ENCODE data around the gene PDZD2. TPM values are rescaled to one million over a fixed set of nuclear protein-coding genes. Genes with fewer than 3 reads are reported as not detected.

Gene PDZD2
- total and polyA plus RNA-seq, 12 donors, result 2.2 to 10.3 (median 5.0) TPM

DNA sequence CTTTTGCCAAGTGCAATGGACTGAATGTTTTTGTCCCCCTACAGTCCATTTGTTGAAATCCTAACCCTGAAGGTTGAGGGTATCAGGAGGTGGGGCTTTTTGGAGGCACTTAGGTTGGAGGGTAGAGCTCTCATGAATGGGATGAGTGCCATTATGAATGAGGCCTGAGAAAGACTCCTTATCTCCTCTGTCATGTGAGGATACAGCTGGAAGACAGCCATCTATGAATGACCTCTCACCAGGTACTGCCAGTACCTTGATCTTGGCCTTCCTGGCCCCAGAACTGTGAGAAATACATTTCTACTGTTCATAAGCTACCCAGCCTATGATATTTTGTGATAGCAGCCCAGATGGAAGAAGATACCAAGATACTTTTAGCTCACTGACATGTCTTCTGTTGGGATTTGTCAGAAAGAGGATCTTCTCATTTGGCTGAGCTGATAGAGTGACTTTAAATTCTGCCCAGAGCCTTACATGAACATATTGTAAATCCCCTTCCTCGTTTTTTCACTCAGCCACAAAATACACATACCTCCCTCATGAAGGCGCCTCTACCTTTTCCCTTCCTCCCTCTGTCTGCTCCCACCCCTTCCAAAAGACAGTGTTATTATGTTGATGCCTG, 256.4 kb downstream of the PDZD2 start:
- DNase-seq, result no peak
- intact Hi-C loops (cut with DNase I), result no loop called here

DNA sequence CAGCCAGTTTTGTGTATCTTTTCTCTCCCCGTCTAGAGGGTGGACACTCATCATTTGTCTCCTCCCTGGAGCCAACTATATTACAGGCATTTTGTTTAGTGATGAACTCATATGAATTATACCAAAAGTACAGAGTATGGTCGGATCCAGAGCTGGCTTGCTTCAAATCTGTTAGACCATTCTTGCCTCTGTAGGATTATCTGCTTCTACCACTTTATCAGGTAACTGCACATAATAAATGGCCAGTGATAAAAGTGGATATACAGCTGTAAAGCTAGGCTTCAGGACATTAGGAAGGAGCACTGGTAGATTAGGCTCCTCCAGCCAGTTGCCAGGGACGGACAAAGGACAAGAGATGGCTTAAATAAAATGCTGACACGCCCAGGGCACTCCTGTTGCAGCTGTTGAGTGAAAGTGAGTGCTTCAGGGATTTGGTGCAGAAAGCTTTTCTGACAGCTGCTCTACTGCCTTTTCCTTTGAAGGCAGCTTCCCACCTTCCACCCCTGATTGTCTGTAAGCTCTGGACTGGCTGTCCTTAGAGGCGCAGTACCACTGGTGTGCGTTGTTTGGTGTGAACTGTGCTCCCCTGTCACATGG, 259.2 kb downstream of the PDZD2 start:
- H3K4me1 ChIP-seq (replicated peaks in 1 of 2), result no peaks in the 10 kb centered on the region
- no peak overlapping the region for H3K27ac ChIP-seq
- H3K36me3 ChIP-seq (replicated peaks in 1 of 2), result no peaks in the 10 kb centered on the region
- H3K27me3 ChIP-seq, result no peaks in the 10 kb centered on the region
- no peak overlapping the region for H3K4me3 ChIP-seq
- H3K9me3 ChIP-seq (replicated peaks in 1 of 3), result no peaks in the 10 kb centered on the region
- TF ChIP-seq, protein P1, sequence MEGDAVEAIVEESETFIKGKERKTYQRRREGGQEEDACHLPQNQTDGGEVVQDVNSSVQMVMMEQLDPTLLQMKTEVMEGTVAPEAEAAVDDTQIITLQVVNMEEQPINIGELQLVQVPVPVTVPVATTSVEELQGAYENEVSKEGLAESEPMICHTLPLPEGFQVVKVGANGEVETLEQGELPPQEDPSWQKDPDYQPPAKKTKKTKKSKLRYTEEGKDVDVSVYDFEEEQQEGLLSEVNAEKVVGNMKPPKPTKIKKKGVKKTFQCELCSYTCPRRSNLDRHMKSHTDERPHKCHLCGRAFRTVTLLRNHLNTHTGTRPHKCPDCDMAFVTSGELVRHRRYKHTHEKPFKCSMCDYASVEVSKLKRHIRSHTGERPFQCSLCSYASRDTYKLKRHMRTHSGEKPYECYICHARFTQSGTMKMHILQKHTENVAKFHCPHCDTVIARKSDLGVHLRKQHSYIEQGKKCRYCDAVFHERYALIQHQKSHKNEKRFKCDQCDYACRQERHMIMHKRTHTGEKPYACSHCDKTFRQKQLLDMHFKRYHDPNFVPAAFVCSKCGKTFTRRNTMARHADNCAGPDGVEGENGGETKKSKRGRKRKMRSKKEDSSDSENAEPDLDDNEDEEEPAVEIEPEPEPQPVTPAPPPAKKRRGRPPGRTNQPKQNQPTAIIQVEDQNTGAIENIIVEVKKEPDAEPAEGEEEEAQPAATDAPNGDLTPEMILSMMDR (IDR thresholded peaks at IDR 0.05), result no peak
- TF ChIP-seq POLR2A (IDR thresholded peaks at IDR 0.05), result no peak
- intact Hi-C loops (cut with DNase I), result no loop called here
- DNase-seq, result no peak
- WGBS, 4 donors, result 69 to 87% (median 71%) methylated on average over 6 of the region's 6 CpGs

More for the DNA sequence above, 256.4 kb downstream of the PDZD2 start:
- H3K9me3 ChIP-seq (replicated peaks in 1 of 3), result no peaks in the 10 kb centered on the region
- H3K36me3 ChIP-seq (replicated peaks in 1 of 2), result no peaks in the 10 kb centered on the region
- 79 to 84% (median 80%) methylated on average over 2 of the region's 2 CpGs for WGBS, 4 donors
- TF ChIP-seq, protein P1 (IDR thresholded peaks at IDR 0.05), result no peak
- TF ChIP-seq POLR2A (IDR thresholded peaks at IDR 0.05), result no peak
- no peaks in the 10 kb centered on the region for H3K27me3 ChIP-seq
- H3K27ac ChIP-seq, result no peak overlapping the region
- no peak overlapping the region for H3K4me3 ChIP-seq
- no peaks in the 10 kb centered on the region for H3K4me1 ChIP-seq (replicated peaks in 1 of 2)

DNA sequence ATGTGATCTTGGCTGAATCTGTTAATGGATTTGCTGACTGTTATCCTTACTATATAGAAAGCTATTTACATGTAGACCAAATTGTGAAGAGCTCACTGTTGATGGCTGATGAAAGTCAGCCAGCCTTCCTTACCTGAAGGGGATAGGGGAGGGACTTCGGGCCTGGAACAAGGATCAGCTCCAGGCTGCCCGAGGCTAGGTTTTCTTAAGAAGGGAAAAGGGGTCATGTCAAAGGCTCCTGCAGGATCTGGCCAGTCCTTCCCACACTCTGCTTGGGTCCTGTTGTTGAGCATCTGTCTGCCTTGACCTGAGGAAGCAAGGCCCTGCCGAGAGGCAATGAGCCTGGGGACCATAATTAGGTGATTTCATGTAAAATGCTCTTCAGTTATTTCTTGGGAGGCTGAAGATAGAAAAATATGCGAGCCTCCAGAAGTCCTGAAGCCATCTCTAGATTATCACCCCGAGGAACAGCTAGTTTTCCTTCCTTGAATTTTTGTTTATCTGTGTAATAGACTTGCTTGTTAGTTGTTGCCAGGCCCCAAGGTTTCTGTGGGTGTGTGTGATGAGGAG, 261.4 kb downstream of the PDZD2 start:
- H3K36me3 ChIP-seq (replicated peaks in 1 of 2), result no peaks in the 10 kb centered on the region
- H3K27ac ChIP-seq, result no peak overlapping the region
- intact Hi-C loops (cut with DNase I), result no loop called here
- no peaks in the 10 kb centered on the region for H3K27me3 ChIP-seq
- TF ChIP-seq, protein P1 (IDR thresholded peaks at IDR 0.05), result no peak
- no peak for TF ChIP-seq POLR2A (IDR thresholded peaks at IDR 0.05)
- no peaks in the 10 kb centered on the region for H3K9me3 ChIP-seq (replicated peaks in 1 of 3)
- WGBS, 4 donors, result 78 to 87% (median 84%) methylated on average over 5 of the region's 5 CpGs
- DNase-seq, result no peak
- H3K4me1 ChIP-seq (replicated peaks in 1 of 2), result no peaks in the 10 kb centered on the region
- H3K4me3 ChIP-seq, result no peak overlapping the region

DNA sequence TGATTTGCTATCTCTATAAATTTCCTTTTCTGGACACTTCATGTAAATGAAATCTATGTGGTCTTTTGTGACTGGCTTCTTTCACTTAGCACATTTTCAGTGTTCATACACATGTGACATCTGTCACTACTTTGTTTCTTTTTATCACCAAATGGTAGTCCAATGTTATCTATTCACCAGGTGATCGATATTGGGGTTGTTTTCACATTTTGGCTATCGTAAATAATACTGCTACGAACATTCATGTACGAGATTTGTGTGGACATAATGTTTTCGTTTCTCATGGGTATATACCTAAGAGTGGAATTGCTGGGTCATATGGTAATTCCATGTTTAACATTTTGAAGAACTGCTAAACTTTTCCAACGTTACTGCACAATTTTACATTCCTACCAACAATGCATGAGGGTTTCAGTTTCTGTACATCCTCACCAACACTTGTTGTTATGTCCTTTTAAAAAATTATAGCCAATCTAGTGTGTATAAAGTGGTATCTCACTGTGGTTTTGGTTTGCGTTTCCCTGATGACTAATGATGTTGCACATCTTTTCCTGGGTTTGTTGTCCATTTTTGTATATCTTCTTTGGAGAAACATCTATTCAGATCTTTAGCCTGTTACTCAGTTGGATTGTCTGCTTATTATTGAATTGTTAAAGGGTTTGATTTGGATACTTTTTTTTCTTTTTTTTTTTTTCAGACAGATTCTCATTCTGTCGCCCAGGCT, 263.0 kb downstream of the PDZD2 start:
- H3K4me1 ChIP-seq (replicated peaks in 1 of 2), result no peaks in the 10 kb centered on the region
- H3K9me3 ChIP-seq (replicated peaks in 1 of 3), result no peaks in the 10 kb centered on the region
- intact Hi-C loops (cut with DNase I), result no loop called here
- H3K36me3 ChIP-seq (replicated peaks in 1 of 2), result no peaks in the 10 kb centered on the region
- H3K27me3 ChIP-seq, result no peaks in the 10 kb centered on the region
- H3K4me3 ChIP-seq, result no peak overlapping the region
- H3K27ac ChIP-seq, result no peak overlapping the region
- TF ChIP-seq POLR2A (IDR thresholded peaks at IDR 0.05), result no peak
- TF ChIP-seq, protein P1 (IDR thresholded peaks at IDR 0.05), result no peak
- 68 to 82% (median 72%) methylated on average over 8 of the region's 8 CpGs for WGBS, 4 donors
- DNase-seq, result no peak
